Caco-2 (cell line): Measurements from ENCODE around the gene PPFIA1. TPM values are rescaled to one million over a fixed set of nuclear protein-coding genes. Genes with fewer than 3 reads are reported as not detected.

Experiments
- BruUV-seq: library from RNA; stranded (reverse); fragments of 400-500 nt; replicated peaks from 2 replicates; lab custom pipeline; 2021; lab: Mats Ljungman, UMichigan
- CTCF ChIA-PET: fragments of 300-600 bp; sonication (Branson Sonifier 250); formaldehyde crosslinking; loops from one replicate; lab custom pipeline; 2022; ENCODE audit warnings: antibody characterized with exemption; lab: Charles Lee
- POLR2A ChIA-PET: fragments of 300-600 bp; sonication (Branson Sonifier 250); formaldehyde crosslinking; loops from one replicate; lab custom pipeline; 2022; ENCODE audit warnings: antibody characterized with exemption; lab: Charles Lee
- DNase-seq, 2 experiments: peaks; one replicate each; pipeline versions ENCODE4 v3.0.0 to v3.0.0-alpha.2; 2020 to 2022
- H3K27me3 ChIP-seq: replicated peaks from 2 replicates; pipeline ENCODE4 v1.6.0; 2011; ENCODE audit warnings: low read length; ENCODE audit not compliant: control insufficient read depth, insufficient read depth
- H3K36me3 ChIP-seq: 2 replicates; pipeline ENCODE4 v1.5.1; 2011; ENCODE audit warnings: low read length; ENCODE audit not compliant: control insufficient read depth, insufficient read depth
- H3K4me1 ChIP-seq: fragments of 250-450 bp; sonication (Bioruptor Pico); 2 replicates; pipeline ENCODE4 v1.5.1; 2020; ENCODE audit warnings: mild to moderate bottlenecking
- H3K4me3 ChIP-seq: 2 replicates; pipeline ENCODE4 v1.5.1; 2011; ENCODE audit warnings: low read depth, mild to moderate bottlenecking, control low read depth, low read length
- H3K9me3 ChIP-seq: fragments of 250-450 bp; sonication (Bioruptor Pico); 2 replicates; pipeline ENCODE4 v1.5.1; 2020; ENCODE audit warnings: mild to moderate bottlenecking, moderate library complexity
- H3K27ac Mint-ChIP-seq: one replicate; pipeline ENCODE4 v1.8.0; 2022; ENCODE audit warnings: mixed read lengths; ENCODE audit not compliant: unreplicated experiment
- H3K27me3 Mint-ChIP-seq: one replicate; pipeline ENCODE4 v1.8.0; 2022; ENCODE audit warnings: mixed read lengths; ENCODE audit not compliant: insufficient read depth, unreplicated experiment
- H3K36me3 Mint-ChIP-seq: one replicate; pipeline ENCODE4 v1.8.0; 2022; ENCODE audit warnings: mild to moderate bottlenecking, mixed read lengths; ENCODE audit not compliant: insufficient read depth, unreplicated experiment
- H3K4me1 Mint-ChIP-seq: one replicate; pipeline ENCODE4 v1.8.0; 2022; ENCODE audit warnings: low read depth, mixed read lengths; ENCODE audit not compliant: unreplicated experiment
- H3K4me3 Mint-ChIP-seq: one replicate; pipeline ENCODE4 v1.8.0; 2022; ENCODE audit warnings: mild to moderate bottlenecking, moderate library complexity, mixed read lengths; ENCODE audit not compliant: unreplicated experiment
- H3K9me3 Mint-ChIP-seq: one replicate; pipeline ENCODE4 v1.8.0; 2022; ENCODE audit warnings: mixed read lengths; ENCODE audit not compliant: unreplicated experiment
- CTCF ChIP-seq, 2 experiments: fragments of 200-600 bp in 1 of 2; IDR thresholded peaks; 1 replicate in 1 of 2; 2 replicates in 1 of 2; pipeline versions ENCODE4 v1.5.1 to v1.8.0; 2011 to 2022; ENCODE audit warnings: antibody characterized with exemption in 1 of 2, control low read depth in 1 of 2, inconsistent platforms in 1 of 2, low read depth in 1 of 2, low read length in 1 of 2, mild to moderate bottlenecking in 1 of 2, moderate library complexity in 1 of 2; ENCODE audit not compliant: insufficient read depth in 1 of 2, severe bottlenecking in 1 of 2, unreplicated experiment in 1 of 2
- intact Hi-C: fragments of 100-400 bp; cut with micrococcal nuclease; formaldehyde crosslinking; loops from one replicate; pipeline ENCODE4 v1.10.0; 2022; ENCODE audit not compliant: unreplicated experiment
- total RNA-seq: library from RNA; stranded (reverse); gene quantifications from 2 replicates; pipeline ENCODE4 v1.2.3, GENCODE V29; 2022

Gene PPFIA1
- total RNA-seq, 1 experiment from 2014 or later = 148 TPM

GRCh38 chr11:70267405-70267950 is 3.0 kb upstream of the PPFIA1 start:
- Histone ChIP-seq H3K4me3 (no peak overlapping the region), H3K27me3 (no peaks in the 10 kb centered on the region), H3K36me3 (no peaks in the 10 kb centered on the region), H3K4me1 (peaks cover 7% of the 10 kb centered on the region), H3K9me3 (no peaks in the 10 kb centered on the region)
- ChIA-PET POLR2A (interaction anchor here (0.6 to 0.7 kb wide), 3 partner anchors 21 to 122 kb away, joined by 3 to 10 read pairs (median 3); no protein-coding TSS in a partner anchor), CTCF (interaction anchor here (0.7 kb wide), 1 partner anchor 849 kb away, joined by 4 read pairs; no protein-coding TSS in a partner anchor)
- Mint-ChIP-seq H3K4me1 (peaks cover 10% of the 10 kb centered on the region), H3K9me3 (no peaks in the 10 kb centered on the region), H3K27ac (no peak overlapping the region), H3K27me3 (no peaks in the 10 kb centered on the region), H3K4me3 (no peak overlapping the region), H3K36me3 (peaks cover 24% of the 10 kb centered on the region)
- no peak for DNase-seq
- TF ChIP-seq CTCF (IDR thresholded peaks at IDR 0.05; ENCODE audit: insufficient read depth in 1 of 2, low read depth in 1 of 2, low read length in 1 of 2, severe bottlenecking in 1 of 2, unreplicated experiment in 1 of 2) = no peak
- BruUV-seq = no TSS peak
- intact Hi-C loops = no loop called here

- peak overlapping the region; percentile 91 for H3K4me3 Mint-ChIP-seq
- no TSS peak for BruUV-seq
- intact Hi-C loops = no loop called here
Measured at GRCh38 chr11:70268526-70268925, 2.0 kb upstream of the PPFIA1 start.

More at GRCh38 chr11:70268526-70268925, 2.0 kb upstream of the PPFIA1 start:
- H3K9me3 ChIP-seq = no peaks in the 10 kb centered on the region
- no peaks in the 10 kb centered on the region for H3K9me3 Mint-ChIP-seq
- no peaks in the 10 kb centered on the region for H3K27me3 Mint-ChIP-seq
- peaks cover 34% of the 10 kb centered on the region for H3K36me3 Mint-ChIP-seq
- no peak for DNase-seq
- peaks cover 10% of the 10 kb centered on the region for H3K4me1 Mint-ChIP-seq
- peaks cover 11% of the 10 kb centered on the region for H3K4me1 ChIP-seq
- ChIA-PET POLR2A (no interaction called here), CTCF (no interaction called here)
- no peak overlapping the region for H3K4me3 ChIP-seq
- H3K27me3 ChIP-seq = no peaks in the 10 kb centered on the region
- H3K27ac Mint-ChIP-seq = no peak overlapping the region
- no peak for TF ChIP-seq CTCF (IDR thresholded peaks at IDR 0.05; ENCODE audit: insufficient read depth in 1 of 2, low read depth in 1 of 2, low read length in 1 of 2, severe bottlenecking in 1 of 2, unreplicated experiment in 1 of 2)
- no peaks in the 10 kb centered on the region for H3K36me3 ChIP-seq
